Large intestine (tissue), 3 donors: ENCODE data around the gene SCYGR5. TPM values are rescaled to one million over a fixed set of nuclear protein-coding genes. Genes with fewer than 3 reads are reported as not detected.

Source experiments
- DNase-seq, 2 donors: peaks; one replicate each; pipeline versions ENCODE4 v3.0.0 to v3.0.0-alpha.2; 2013
- H3K27ac ChIP-seq: one replicate; pipeline ENCODE4 v1.5.1; 2013; ENCODE audit warnings: low read length
- H3K27me3 ChIP-seq: 2 replicates; pipeline ENCODE4 v1.6.1; 2013; ENCODE audit warnings: low read length; ENCODE audit not compliant: control insufficient read depth, insufficient read depth
- H3K36me3 ChIP-seq: 2 replicates; pipeline ENCODE4 v1.6.1; 2013; ENCODE audit warnings: low read length; ENCODE audit not compliant: control insufficient read depth, insufficient read depth
- H3K4me1 ChIP-seq: one replicate; pipeline ENCODE4 v1.6.1; 2013; ENCODE audit warnings: low read length; ENCODE audit not compliant: control insufficient read depth, insufficient read depth
- H3K4me3 ChIP-seq: one replicate; pipeline ENCODE4 v1.5.1; 2013; ENCODE audit warnings: low read length
- H3K9me3 ChIP-seq: one replicate; pipeline ENCODE4 v1.6.1; 2013; ENCODE audit warnings: mild to moderate bottlenecking, low read depth, low read length, moderate library complexity; ENCODE audit not compliant: control insufficient read depth
- WGBS: methylation state at CpG from one replicate; pipeline ENCODE4 v1.1.5; 2013; ENCODE audit warnings: low lambda C conversion rate; ENCODE audit not compliant: insufficient coverage; 5-methylcytosine and 5-hydroxymethylcytosine counted together
- polyA plus RNA-seq: library from polyadenylated mRNA; unstranded; fragments of 120-200 nt; gene quantifications from one replicate; pipeline ENCODE4 v1.2.1, GENCODE V29; 2013

Gene SCYGR5
- polyA plus RNA-seq, 1 donor, result not detected

GRCh38 chr2:227642656-227643055 lies 23.9 kb upstream of the SCYGR5 start:
- DNase-seq, result no peak
- H3K4me3 ChIP-seq, result no peak overlapping the region
- H3K36me3 ChIP-seq, result no peaks in the 10 kb centered on the region
- H3K27ac ChIP-seq, result no peak overlapping the region
- no CpG with 5 or more reads among the region's 2 CpGs for WGBS
- no peaks in the 10 kb centered on the region for H3K9me3 ChIP-seq
- H3K4me1 ChIP-seq, result no peaks in the 10 kb centered on the region
- H3K27me3 ChIP-seq, result no peaks in the 10 kb centered on the region

DNA sequence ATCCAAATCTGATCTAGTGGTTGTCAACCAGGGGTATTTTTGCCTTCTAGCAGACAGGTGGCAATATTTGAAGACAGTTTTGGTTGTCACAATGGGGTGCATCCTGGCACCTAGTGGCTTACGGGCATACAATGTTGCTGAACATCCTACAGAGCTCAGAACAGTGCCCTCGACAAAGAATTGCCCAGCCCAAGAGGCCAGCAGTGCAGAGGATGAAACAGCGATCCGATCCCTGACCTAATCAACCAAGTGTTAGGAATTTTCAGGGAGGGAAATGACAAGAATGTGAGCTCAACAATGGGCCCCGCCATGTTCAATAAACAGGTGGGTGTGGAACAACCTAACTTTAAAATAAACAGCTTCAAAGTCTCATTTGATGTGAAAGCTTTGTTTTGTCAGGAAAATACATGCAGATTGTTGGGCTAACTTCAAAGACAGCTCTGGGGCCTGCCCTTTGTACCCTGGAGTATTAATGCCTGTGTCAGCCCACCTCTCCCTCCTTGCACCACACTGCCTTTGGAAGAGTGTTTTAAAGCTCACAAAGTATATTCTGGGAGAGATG lies 22.5 kb upstream of the SCYGR5 start:
- WGBS, result 20% methylated on average over 1 of the region's 5 CpGs
- Histone ChIP-seq H3K27me3 (no peaks in the 10 kb centered on the region), H3K4me1 (no peaks in the 10 kb centered on the region), H3K4me3 (no peak overlapping the region), H3K36me3 (no peaks in the 10 kb centered on the region), H3K9me3 (no peaks in the 10 kb centered on the region), H3K27ac (no peak overlapping the region)
- peak; percentile 12 to 48 for DNase-seq

- Histone ChIP-seq H3K27ac (no peak overlapping the region), H3K4me3 (no peak overlapping the region), H3K4me1 (no peaks in the 10 kb centered on the region), H3K36me3 (no peaks in the 10 kb centered on the region), H3K27me3 (no peaks in the 10 kb centered on the region), H3K9me3 (no peaks in the 10 kb centered on the region)
- WGBS, result 43% methylated on average over 1 of the region's 4 CpGs
- peak; percentile 42 to 56 for DNase-seq
Measured at GRCh38 chr2:227653419-227653818, 13.2 kb upstream of the SCYGR5 start.

GRCh38 chr2:227654426-227654825 lies 12.2 kb upstream of the SCYGR5 start:
- no CpG with 5 or more reads among the region's 1 CpG for WGBS
- Histone ChIP-seq H3K27ac (no peak overlapping the region), H3K9me3 (no peaks in the 10 kb centered on the region), H3K36me3 (no peaks in the 10 kb centered on the region), H3K27me3 (no peaks in the 10 kb centered on the region), H3K4me1 (no peaks in the 10 kb centered on the region), H3K4me3 (no peak overlapping the region)
- DNase-seq, result no peak

GRCh38 chr2:227655454-227655853 lies 11.2 kb upstream of the SCYGR5 start:
- no CpG with 5 or more reads among the region's 1 CpG for WGBS
- Histone ChIP-seq H3K36me3 (no peaks in the 10 kb centered on the region), H3K27me3 (no peaks in the 10 kb centered on the region), H3K4me3 (no peak overlapping the region), H3K27ac (no peak overlapping the region), H3K4me1 (no peaks in the 10 kb centered on the region), H3K9me3 (no peaks in the 10 kb centered on the region)
- DNase-seq, result peak; percentile 34 to 65

DNA sequence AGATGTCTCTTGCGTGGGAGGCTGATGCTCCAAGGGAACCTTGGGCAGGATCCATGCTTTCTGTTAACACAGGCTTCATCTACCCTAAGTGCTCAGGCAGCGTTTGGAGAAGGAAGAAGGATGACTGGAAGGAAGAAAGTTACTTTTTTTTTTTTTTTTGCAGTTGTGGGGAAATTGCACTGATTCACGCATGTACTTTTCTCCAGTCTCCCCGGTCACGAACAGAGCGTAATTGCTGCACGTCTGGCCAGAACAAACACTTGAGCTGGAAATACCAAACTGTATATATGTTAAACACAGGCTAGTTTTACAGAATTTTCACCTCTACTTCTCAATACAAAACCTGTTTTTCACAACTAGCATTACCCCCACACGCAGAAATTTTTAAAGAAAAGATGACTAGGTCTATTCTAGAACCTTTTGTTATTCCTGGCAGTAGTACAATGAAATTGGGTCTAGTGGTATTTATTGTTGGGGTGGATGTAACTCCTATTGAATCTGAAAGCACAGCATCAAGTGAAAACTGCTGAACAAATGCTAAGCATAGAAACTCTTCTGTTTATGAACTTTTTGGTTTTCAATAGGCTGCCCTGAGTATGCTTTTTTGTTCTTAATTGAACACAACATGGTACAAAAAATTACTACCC lies 9.3 kb upstream of the SCYGR5 start:
- no peak overlapping the region for H3K27ac ChIP-seq
- no peaks in the 10 kb centered on the region for H3K36me3 ChIP-seq
- H3K27me3 ChIP-seq, result no peaks in the 10 kb centered on the region
- H3K9me3 ChIP-seq, result no peaks in the 10 kb centered on the region
- H3K4me3 ChIP-seq, result no peak overlapping the region
- 93% methylated on average over 3 of the region's 8 CpGs for WGBS
- DNase-seq, result no peak
- peaks cover 15% of the 10 kb centered on the region for H3K4me1 ChIP-seq

DNA sequence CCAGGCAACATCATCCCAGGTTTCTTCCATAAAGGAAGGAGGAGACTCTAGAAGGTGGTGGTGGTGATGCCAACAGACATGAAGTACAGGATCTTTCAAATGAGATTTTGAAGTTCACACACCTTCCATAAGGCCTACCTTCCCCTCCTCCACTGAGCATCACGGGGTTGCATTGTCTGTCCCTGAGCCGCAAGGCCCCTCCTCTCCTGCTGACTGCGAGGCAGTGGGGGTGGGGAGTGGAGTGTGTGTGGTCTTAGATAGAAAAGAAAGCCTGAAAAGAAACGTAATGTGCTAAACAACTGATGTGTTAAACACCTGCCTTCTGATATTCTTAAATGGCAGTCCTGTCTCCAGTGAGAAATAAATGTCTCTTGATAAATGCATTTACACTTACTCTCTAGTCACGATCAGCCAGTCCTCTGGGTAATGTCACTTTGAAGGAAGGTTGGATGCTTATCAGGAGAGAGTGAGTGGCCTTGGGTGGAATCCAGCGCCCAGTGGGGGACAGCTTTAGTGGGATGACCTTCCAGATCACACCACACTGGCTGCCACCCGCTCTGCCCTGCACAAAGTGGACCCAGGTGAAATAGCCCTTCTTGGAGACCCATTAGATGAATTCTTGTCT lies 5.5 kb upstream of the SCYGR5 start:
- no CpG with 5 or more reads among the region's 7 CpGs for WGBS
- Histone ChIP-seq H3K27ac (peak overlapping the region; percentile 69), H3K27me3 (no peaks in the 10 kb centered on the region), H3K36me3 (no peaks in the 10 kb centered on the region), H3K4me1 (peaks cover 28% of the 10 kb centered on the region), H3K9me3 (no peaks in the 10 kb centered on the region), H3K4me3 (no peak overlapping the region)
- peak in 1 of 2 donors; percentile 36 for DNase-seq

- peaks cover 29% of the 10 kb centered on the region for H3K4me1 ChIP-seq
- H3K27me3 ChIP-seq, result no peaks in the 10 kb centered on the region
- H3K4me3 ChIP-seq, result no peak overlapping the region
- peaks cover 2% of the 10 kb centered on the region for H3K9me3 ChIP-seq
- H3K27ac ChIP-seq, result peak overlapping the region; percentile 69
- peak; percentile 39 to 78 for DNase-seq
- 0% methylated on average over 2 of the region's 3 CpGs for WGBS
- H3K36me3 ChIP-seq, result no peaks in the 10 kb centered on the region
Measured at GRCh38 chr2:227661827-227662226, 4.8 kb upstream of the SCYGR5 start.

DNA sequence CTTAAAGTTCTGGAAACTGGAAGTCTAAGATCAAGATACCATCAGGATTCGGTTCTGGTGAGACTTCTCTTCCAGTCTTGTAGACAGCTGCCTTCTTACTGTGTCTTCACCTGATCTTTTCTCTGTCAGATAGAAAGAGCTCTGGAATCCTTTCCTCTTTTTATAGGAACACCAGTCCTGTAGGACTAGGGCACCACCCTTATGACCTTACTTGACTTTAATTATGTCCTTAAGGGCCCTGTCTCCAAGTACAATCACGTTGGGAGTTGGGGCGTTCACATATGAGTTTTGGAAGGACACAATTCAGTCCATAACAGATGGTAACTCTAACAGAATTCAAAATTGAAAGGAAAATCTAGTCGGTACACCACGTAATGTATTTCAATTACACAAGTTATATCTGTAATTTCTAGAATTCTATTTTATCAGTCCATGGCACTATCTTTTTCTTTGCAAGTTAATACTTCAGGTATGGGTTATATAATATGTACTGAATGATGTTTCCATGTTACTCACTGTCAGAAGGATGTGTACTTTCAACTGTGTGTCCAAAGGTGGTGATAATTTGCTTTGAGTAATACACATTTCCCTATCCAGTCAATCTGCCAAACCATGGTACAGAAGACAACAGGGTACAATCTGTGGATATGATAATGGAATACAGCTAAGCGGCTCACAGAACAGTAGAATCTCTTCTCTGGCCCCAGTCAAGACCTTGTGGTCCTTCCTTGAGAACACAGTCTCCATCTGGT lies 1.2 kb upstream of the SCYGR5 start:
- peak; percentile 58 to 74 for DNase-seq
- H3K9me3 ChIP-seq, result peaks cover 2% of the 10 kb centered on the region
- no peak overlapping the region for H3K4me3 ChIP-seq
- WGBS, result 83% methylated on average over 1 of the region's 6 CpGs
- peaks cover 29% of the 10 kb centered on the region for H3K4me1 ChIP-seq
- no peaks in the 10 kb centered on the region for H3K36me3 ChIP-seq
- no peaks in the 10 kb centered on the region for H3K27me3 ChIP-seq
- H3K27ac ChIP-seq, result peak overlapping the region; percentile 49

GRCh38 chr2:227671170-227671905 lies 4.7 kb downstream of the SCYGR5 start:
- H3K4me3 ChIP-seq, result no peak overlapping the region
- 50% methylated on average over 2 of the region's 3 CpGs for WGBS
- H3K36me3 ChIP-seq, result no peaks in the 10 kb centered on the region
- peaks cover 2% of the 10 kb centered on the region for H3K9me3 ChIP-seq
- H3K27ac ChIP-seq, result peak overlapping the region; percentile 32
- peak; percentile 7 to 58 for DNase-seq
- no peaks in the 10 kb centered on the region for H3K27me3 ChIP-seq
- H3K4me1 ChIP-seq, result peaks cover 9% of the 10 kb centered on the region
